Ovary (tissue), 9 donors: ENCODE measurements around the gene CDC42BPB. TPM values are rescaled to one million over a fixed set of nuclear protein-coding genes. Genes with fewer than 3 reads are reported as not detected.
A peak's percentile ranks its signal among the peaks of the same experiment; 100 is the strongest.

Source experiments
- DNase-seq, 5 donors: peaks; one replicate each; pipeline ENCODE4 v3.0.0-alpha.2; 2019 to 2020
- H3K27ac ChIP-seq, 2 donors: fragments of 200-600 bp; one replicate each; pipeline versions ENCODE4 v1.5.1 to v1.8.0; 2019 to 2022
- H3K27me3 ChIP-seq: fragments of 200-600 bp; one replicate; pipeline ENCODE4 v1.8.0; 2022
- H3K36me3 ChIP-seq: fragments of 200-600 bp; sonication (generic); one replicate; pipeline ENCODE4 v1.5.1; 2019
- H3K4me1 ChIP-seq: one replicate; pipeline ENCODE4 v1.8.1; 2013; ENCODE audit warnings: mild to moderate bottlenecking, moderate library complexity; ENCODE audit not compliant: insufficient read depth
- H3K4me3 ChIP-seq: fragments of 200-600 bp; sonication (generic); one replicate; pipeline ENCODE4 v1.5.1; 2017
- H3K9me3 ChIP-seq, 2 donors: fragments of 200-600 bp in 1 of 2; sonication (generic) in 1 of 2; one replicate each; pipeline versions ENCODE4 v1.5.1 to v1.8.1; 2013 to 2019; ENCODE audit warnings: mild to moderate bottlenecking in 1 of 2, moderate library complexity in 1 of 2
- CTCF ChIP-seq, 3 donors: fragments of 450-650 bp in 2 of 3; fragments of 200-600 bp in 1 of 3; IDR thresholded peaks; one replicate each; pipeline versions ENCODE4 v1.5.1 to v1.8.0; 2016 to 2022; ENCODE audit warnings: antibody characterized with exemption in 3 of 3, mild to moderate bottlenecking in 1 of 3
- EP300 ChIP-seq: sonication (generic); formaldehyde crosslinking; IDR thresholded peaks from one replicate; pipeline ENCODE4 v1.6.1; 2017; ENCODE audit warnings: antibody characterized with exemption
- POLR2A ChIP-seq: fragments of 450-650 bp; IDR thresholded peaks from one replicate; pipeline ENCODE4 v1.6.1; 2017; ENCODE audit warnings: antibody characterized with exemption, mild to moderate bottlenecking, moderate library complexity
- WGBS, 3 donors: extraction: QIAGEN DNeasy Blood & Tissue Kit in 1 of 3; methylation state at CpG; one replicate each; pipeline versions ENCODE4 v1.1.5 to v1.1.7; 2013 to 2017; 5-methylcytosine and 5-hydroxymethylcytosine counted together
- intact Hi-C, 4 donors: fragments of 100-400 bp; cut with DNase I; formaldehyde crosslinking; loops; one replicate each; pipeline versions ENCODE4 v1.11.0 to v1.15.1; 2022 to 2023
- polyA plus RNA-seq, 2 donors: library from polyadenylated mRNA; stranded (reverse); fragments of 200-250 nt in 1 of 2; fragments of 350-450 nt in 1 of 2; fragmentation: Illumina TruSeq in 1 of 2; extraction: RNeasy Lipid Tissue Mini Kit (QIAGEN cat#74804) in 1 of 2; gene quantifications; one replicate each; pipeline ENCODE4 v1.2.3, GENCODE V29; 2013 to 2014
- total RNA-seq, 7 donors: library from RNA; depleted of rRNA in 2 of 7; stranded (reverse); fragments of >200 nt in 2 of 7; fragmentation: NEBNext Ultra II Directional in 3 of 7; extraction: Animal tissue kit (Norgen Biotek cat#: 25700) in 3 of 7; gene quantifications; one replicate each; pipeline versions ENCODE4 v1.1.0 to v1.2.4, GENCODE V29; 2016 to 2023
- donor health status: DM: no; HTN: no; CAD: no; lungs with moderate emphysema.
- donor health status: DM: no; HTN: no; CAD: no.
- donor health status: Bipolar disorder and iron deficiency.
- donor health status: DM: yes; HTN: yes; CAD: no.
- donor health status: DM: no; HTN: no; CAD: no.
- donor health status: DM: yes; HTN: yes; CAD: no.

The CDC42BPB gene
- total and polyA plus RNA-seq, 9 donors: 50.0 to 103 (median 75.1) TPM

- intact Hi-C loops: no loop called here
- Histone ChIP-seq H3K27ac (no peak overlapping the region), H3K4me3 (no peak overlapping the region), H3K36me3 (no peaks in the 10 kb centered on the region), H3K9me3 (no peaks in the 10 kb centered on the region), H3K4me1 (peaks cover 7% of the 10 kb centered on the region), H3K27me3 (no peaks in the 10 kb centered on the region)
- WGBS, 3 donors: 57 to 63% (median 63%) methylated on average over 8 of the region's 8 CpGs
- TF ChIP-seq POLR2A (no peak), CTCF (IDR thresholded peaks at IDR 0.05) (no peak), EP300 (no peak)
- no peak for DNase-seq
Measured at GRCh38 chr14:103086771-103087342, 29.5 kb upstream of the CDC42BPB start.

GRCh38 chr14:103085106-103086091, 28.1 kb upstream of the CDC42BPB start:
- 79 to 86% (median 84%) methylated on average over 21 to 24 of the region's 24 CpGs for WGBS, 3 donors
- no peak overlapping the region for H3K4me3 ChIP-seq
- H3K9me3 ChIP-seq: no peaks in the 10 kb centered on the region
- DNase-seq: peak in 1 of 5 donors; percentile 21
- H3K27me3 ChIP-seq: no peaks in the 10 kb centered on the region
- intact Hi-C loops: no loop called here
- H3K27ac ChIP-seq: no peak overlapping the region
- H3K36me3 ChIP-seq: no peaks in the 10 kb centered on the region
- TF ChIP-seq POLR2A (no peak), EP300 (no peak), CTCF (IDR thresholded peaks at IDR 0.05) (no peak)
- H3K4me1 ChIP-seq: peaks cover 2% of the 10 kb centered on the region

GRCh38 chr14:103084021-103084919, 26.9 kb upstream of the CDC42BPB start, which contains the start of gene LBHD2:
Gene LBHD2, plus strand, starts transcription at chr14:103084210. Its CDS starts 1,803 bp downstream, at chr14:103086013.
- TF ChIP-seq EP300: no peak
- no peak for TF ChIP-seq POLR2A
- TF ChIP-seq CTCF (IDR thresholded peaks at IDR 0.05): no peak
- 16 to 23% (median 20%) methylated on average over 29 to 61 of the region's 61 CpGs for WGBS, 3 donors

GRCh38 chr14:103081951-103082350, 24.6 kb upstream of the CDC42BPB start:
- intact Hi-C loops: no loop called here
- Histone ChIP-seq H3K27ac (no peak overlapping the region), H3K4me3 (no peak overlapping the region), H3K9me3 (no peaks in the 10 kb centered on the region), H3K36me3 (no peaks in the 10 kb centered on the region), H3K27me3 (no peaks in the 10 kb centered on the region), H3K4me1 (peaks cover 2% of the 10 kb centered on the region)
- TF ChIP-seq POLR2A (no peak), EP300 (no peak), CTCF (IDR thresholded peaks at IDR 0.05) (no peak)
- WGBS, 3 donors: 93 to 97% (median 94%) methylated on average over 2 of the region's 2 CpGs
- no peak for DNase-seq

More at GRCh38 chr14:103084021-103084919, 26.9 kb upstream of the CDC42BPB start, which contains the start of gene LBHD2:
- Histone ChIP-seq H3K27ac (no peak within 1 kb of the TSS), H3K27me3 (no peaks in the 10 kb centered on the region), H3K36me3 (no peaks in the 10 kb centered on the region), H3K4me1 (peaks cover 2% of the 10 kb centered on the region), H3K4me3 (no peak within 1 kb of the TSS), H3K9me3 (no peaks in the 10 kb centered on the region)
- no peak for DNase-seq
- intact Hi-C loops: no loop called here
